GM23338 (cell line): Measurements from ENCODE around the gene MANBA. TPM values are rescaled to one million over a fixed set of nuclear protein-coding genes. Genes with fewer than 3 reads are reported as not detected.

Experiments
- ATAC-seq: fragments of 200-7000 bp; cut with Tn5 transposase; 3 replicates; pipeline ENCODE4 v1.9.1; 2020
- DNase-seq: peaks from one replicate; pipeline ENCODE4 v3.0.0-alpha.2; 2015; ENCODE audit warnings: low spot score
- H2AFZ ChIP-seq: fragments of 200-600 bp; sonication (generic); 2 replicates; pipeline ENCODE4 v1.8.0; 2016; ENCODE audit warnings: antibody characterized with exemption, mild to moderate bottlenecking, moderate library complexity
- H3F3A ChIP-seq: fragments of 200-600 bp; sonication (generic); replicated peaks from 2 replicates; pipeline ENCODE4 v1.8.0; 2017; ENCODE audit warnings: antibody characterized with exemption, mixed run types, low read depth
- H3K27ac ChIP-seq: fragments of 200-600 bp; sonication (generic); 2 replicates; pipeline ENCODE4 v1.6.1; 2016; ENCODE audit warnings: low read depth
- H3K27me3 ChIP-seq: fragments of 200-600 bp; sonication (generic); 2 replicates; pipeline ENCODE4 v1.8.0; 2016; ENCODE audit warnings: mild to moderate bottlenecking, mixed run types, moderate library complexity; ENCODE audit not compliant: insufficient read depth
- H3K36me3 ChIP-seq: fragments of 200-600 bp; sonication (generic); 2 replicates; pipeline ENCODE4 v1.8.0; 2016; ENCODE audit warnings: mild to moderate bottlenecking; ENCODE audit not compliant: insufficient read depth
- H3K4me1 ChIP-seq: fragments of 200-600 bp; sonication (generic); 2 replicates; pipeline ENCODE4 v1.8.0; 2016; ENCODE audit warnings: mild to moderate bottlenecking, moderate library complexity; ENCODE audit not compliant: insufficient read depth
- H3K4me2 ChIP-seq: fragments of 200-600 bp; sonication (generic); 2 replicates; pipeline ENCODE4 v1.7.1; 2017; ENCODE audit warnings: mixed run types
- H3K4me3 ChIP-seq: fragments of 200-600 bp; sonication (generic); 2 replicates; pipeline ENCODE4 v1.6.1; 2016; ENCODE audit warnings: mixed run types
- H3K79me2 ChIP-seq: fragments of 200-600 bp; sonication (generic); replicated peaks from 2 replicates; pipeline ENCODE4 v1.8.0; 2017; ENCODE audit warnings: mild to moderate bottlenecking; ENCODE audit not compliant: insufficient read depth
- H3K9me2 ChIP-seq: fragments of 200-600 bp; sonication (generic); 2 replicates; pipeline ENCODE4 v1.8.0; 2017; ENCODE audit not compliant: insufficient read depth
- H4K20me1 ChIP-seq: fragments of 200-600 bp; sonication (generic); replicated peaks from 2 replicates; pipeline ENCODE4 v1.8.0; 2017; ENCODE audit warnings: mild to moderate bottlenecking; ENCODE audit not compliant: insufficient read depth
- H3K27ac Mint-ChIP-seq: 2 replicates; pipeline ENCODE4 v1.8.0; 2020; ENCODE audit warnings: inconsistent platforms, mild to moderate bottlenecking, moderate library complexity, mixed read lengths
- H3K27me3 Mint-ChIP-seq: 3 replicates; pipeline ENCODE4 v1.8.0; 2022; ENCODE audit warnings: low read depth, mild to moderate bottlenecking, moderate library complexity, mixed read lengths, inconsistent platforms; ENCODE audit not compliant: insufficient read depth, poor library complexity
- H3K36me3 Mint-ChIP-seq: 3 replicates; pipeline ENCODE4 v1.8.0; 2021; ENCODE audit warnings: low read depth, mild to moderate bottlenecking, inconsistent platforms, moderate library complexity, mixed read lengths
- H3K4me1 Mint-ChIP-seq: 3 replicates; pipeline ENCODE4 v1.8.0; 2020; ENCODE audit warnings: mild to moderate bottlenecking, inconsistent platforms, mixed read lengths
- H3K4me3 Mint-ChIP-seq: 3 replicates; pipeline ENCODE4 v1.8.0; 2021; ENCODE audit warnings: moderate library complexity, mild to moderate bottlenecking, inconsistent platforms, mixed read lengths
- H3K9me3 Mint-ChIP-seq: 3 replicates; pipeline ENCODE4 v1.8.0; 2020; ENCODE audit warnings: moderate library complexity, mild to moderate bottlenecking, inconsistent platforms, mixed read lengths
- CREB1 ChIP-seq: fragments of 250-450 bp; sonication (Bioruptor Pico); IDR thresholded peaks from 2 replicates; pipeline ENCODE4 v1.5.0; 2020; ENCODE audit warnings: low read depth, mild to moderate bottlenecking, moderate library complexity
- EZH2 ChIP-seq: fragments of 200-600 bp; sonication (generic); IDR thresholded peaks from one replicate; pipeline ENCODE4 v1.8.0; 2017; ENCODE audit warnings: antibody characterized with exemption, mild to moderate bottlenecking, low read depth; ENCODE audit not compliant: unreplicated experiment
- JUNB ChIP-seq: IDR thresholded peaks from one replicate; pipeline ENCODE4 v1.6.1; 2016; ENCODE audit warnings: antibody characterized with exemption; ENCODE audit not compliant: unreplicated experiment
- NANOG ChIP-seq: IDR thresholded peaks from 2 replicates; pipeline ENCODE4 v1.6.1; 2016; ENCODE audit warnings: antibody characterized with exemption, borderline replicate concordance
- POLR2AphosphoS5 ChIP-seq: IDR thresholded peaks from 2 replicates; pipeline ENCODE4 v1.6.1; 2016; ENCODE audit warnings: antibody characterized with exemption, low read depth
- STAT1 ChIP-seq: IDR thresholded peaks from one replicate; pipeline ENCODE4 v1.6.1; 2016; ENCODE audit warnings: antibody characterized with exemption; ENCODE audit not compliant: unreplicated experiment
- ZNF331 ChIP-seq: fragments of 250-450 bp; sonication (Bioruptor Pico); IDR thresholded peaks from 2 replicates; pipeline ENCODE4 v1.5.0; 2020; ENCODE audit warnings: low read depth, mild to moderate bottlenecking, moderate library complexity
- polyA plus RNA-seq: library from polyadenylated mRNA; unstranded; fragments of >200 nt; fragmentation: Nextera tagmentation; extraction: Ambion mirVana; gene quantifications from 2 replicates; pipeline ENCODE4 v1.2.1, GENCODE V29; 2016
- total RNA-seq: library from RNA; depleted of rRNA; stranded (reverse); fragments of >200 nt; shearing (Covaris generic); gene quantifications from 2 replicates; pipeline ENCODE4 v1.2.3, GENCODE V29; 2014
- TF ChIP-seq, protein P1 (sequence below), 2 experiments: fragments of 200-600 bp in 1 of 2; sonication (generic) in 1 of 2; conservative IDR thresholded peaks; 2 replicates each; pipeline versions ENCODE4 v1.5.1 to v1.6.1; 2016 to 2017; ENCODE audit warnings: antibody characterized with exemption in 2 of 2, low read depth in 2 of 2, mild to moderate bottlenecking in 2 of 2, moderate library complexity in 1 of 2
- TF ChIP-seq, protein P2 (sequence below): fragments of 250-450 bp; sonication (Bioruptor Pico); IDR thresholded peaks from 2 replicates; pipeline ENCODE4 v1.5.0; 2020; ENCODE audit warnings: mild to moderate bottlenecking, moderate library complexity
- TF ChIP-seq, protein P3 (sequence below): IDR thresholded peaks from one replicate; pipeline ENCODE4 v1.6.1; 2018; ENCODE audit warnings: antibody characterized with exemption; ENCODE audit not compliant: unreplicated experiment
- TF ChIP-seq, protein P4 (sequence below): IDR thresholded peaks from 2 replicates; pipeline ENCODE4 v1.6.1; 2016; ENCODE audit warnings: antibody characterized with exemption

MANBA gene
- total and polyA plus RNA-seq, 2 experiments from 2014 or later = 13.2 to 54.3 TPM

DNA sequence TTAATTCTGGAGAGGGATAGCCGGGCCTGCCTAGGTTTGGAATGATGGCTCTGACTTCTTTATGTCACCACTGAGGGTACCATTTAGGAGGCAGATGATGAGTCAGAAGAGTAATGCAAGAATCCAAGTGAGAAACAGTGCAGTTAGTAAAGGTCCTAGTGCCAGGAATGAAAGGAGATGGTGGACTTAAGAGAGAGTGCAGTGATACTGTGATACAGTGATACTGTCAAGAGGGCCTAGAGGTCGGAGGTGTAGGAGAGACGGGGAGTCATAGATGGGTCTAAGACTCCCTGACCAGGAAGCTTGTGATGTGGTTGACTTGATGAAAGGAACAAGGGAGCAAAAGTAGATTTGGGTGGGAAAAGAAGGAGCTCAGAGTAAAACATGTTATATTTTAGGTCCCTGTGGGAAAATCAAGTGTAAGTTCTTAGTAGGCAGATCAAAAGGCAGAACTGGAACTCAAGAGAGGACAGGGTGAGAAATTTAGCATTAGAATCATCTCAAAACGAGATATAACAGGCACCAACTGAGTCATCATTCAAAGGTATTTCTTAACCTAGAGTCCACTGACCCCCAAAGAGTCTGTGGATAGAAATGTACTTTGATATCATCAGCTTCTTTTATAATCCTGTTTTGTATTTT, 174.6 kb downstream of the MANBA start:
- no peaks in the 10 kb centered on the region for H4K20me1 ChIP-seq
- no peak overlapping the region for H3K4me3 Mint-ChIP-seq
- no peak overlapping the region for H3K27ac ChIP-seq
- H3K27me3 ChIP-seq = no peaks in the 10 kb centered on the region
- H3F3A ChIP-seq = no peaks in the 10 kb centered on the region
- no peaks in the 10 kb centered on the region for H3K9me2 ChIP-seq
- H3K27ac Mint-ChIP-seq = no peak overlapping the region
- no peaks in the 10 kb centered on the region for H3K27me3 Mint-ChIP-seq
- H3K4me1 ChIP-seq = no peaks in the 10 kb centered on the region
- no peaks in the 10 kb centered on the region for H3K4me1 Mint-ChIP-seq
- ATAC-seq = no peak
- no peaks in the 10 kb centered on the region for H3K79me2 ChIP-seq
- H3K4me2 ChIP-seq = no peak overlapping the region
- DNase-seq = no peak
- H3K36me3 Mint-ChIP-seq = no peaks in the 10 kb centered on the region
- H3K4me3 ChIP-seq = no peak overlapping the region
- H3K36me3 ChIP-seq = no peaks in the 10 kb centered on the region
- TF ChIP-seq, protein P1, sequence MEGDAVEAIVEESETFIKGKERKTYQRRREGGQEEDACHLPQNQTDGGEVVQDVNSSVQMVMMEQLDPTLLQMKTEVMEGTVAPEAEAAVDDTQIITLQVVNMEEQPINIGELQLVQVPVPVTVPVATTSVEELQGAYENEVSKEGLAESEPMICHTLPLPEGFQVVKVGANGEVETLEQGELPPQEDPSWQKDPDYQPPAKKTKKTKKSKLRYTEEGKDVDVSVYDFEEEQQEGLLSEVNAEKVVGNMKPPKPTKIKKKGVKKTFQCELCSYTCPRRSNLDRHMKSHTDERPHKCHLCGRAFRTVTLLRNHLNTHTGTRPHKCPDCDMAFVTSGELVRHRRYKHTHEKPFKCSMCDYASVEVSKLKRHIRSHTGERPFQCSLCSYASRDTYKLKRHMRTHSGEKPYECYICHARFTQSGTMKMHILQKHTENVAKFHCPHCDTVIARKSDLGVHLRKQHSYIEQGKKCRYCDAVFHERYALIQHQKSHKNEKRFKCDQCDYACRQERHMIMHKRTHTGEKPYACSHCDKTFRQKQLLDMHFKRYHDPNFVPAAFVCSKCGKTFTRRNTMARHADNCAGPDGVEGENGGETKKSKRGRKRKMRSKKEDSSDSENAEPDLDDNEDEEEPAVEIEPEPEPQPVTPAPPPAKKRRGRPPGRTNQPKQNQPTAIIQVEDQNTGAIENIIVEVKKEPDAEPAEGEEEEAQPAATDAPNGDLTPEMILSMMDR (conservative IDR thresholded peaks at IDR 0.05; ENCODE audit: low read depth in 2 of 2) = no peak
- TF ChIP-seq JUNB = no peak
- TF ChIP-seq NANOG = no peak
- TF ChIP-seq CREB1 = no peak
- TF ChIP-seq STAT1 = no peak
- TF ChIP-seq POLR2AphosphoS5 = no peak
- TF ChIP-seq, protein P2, sequence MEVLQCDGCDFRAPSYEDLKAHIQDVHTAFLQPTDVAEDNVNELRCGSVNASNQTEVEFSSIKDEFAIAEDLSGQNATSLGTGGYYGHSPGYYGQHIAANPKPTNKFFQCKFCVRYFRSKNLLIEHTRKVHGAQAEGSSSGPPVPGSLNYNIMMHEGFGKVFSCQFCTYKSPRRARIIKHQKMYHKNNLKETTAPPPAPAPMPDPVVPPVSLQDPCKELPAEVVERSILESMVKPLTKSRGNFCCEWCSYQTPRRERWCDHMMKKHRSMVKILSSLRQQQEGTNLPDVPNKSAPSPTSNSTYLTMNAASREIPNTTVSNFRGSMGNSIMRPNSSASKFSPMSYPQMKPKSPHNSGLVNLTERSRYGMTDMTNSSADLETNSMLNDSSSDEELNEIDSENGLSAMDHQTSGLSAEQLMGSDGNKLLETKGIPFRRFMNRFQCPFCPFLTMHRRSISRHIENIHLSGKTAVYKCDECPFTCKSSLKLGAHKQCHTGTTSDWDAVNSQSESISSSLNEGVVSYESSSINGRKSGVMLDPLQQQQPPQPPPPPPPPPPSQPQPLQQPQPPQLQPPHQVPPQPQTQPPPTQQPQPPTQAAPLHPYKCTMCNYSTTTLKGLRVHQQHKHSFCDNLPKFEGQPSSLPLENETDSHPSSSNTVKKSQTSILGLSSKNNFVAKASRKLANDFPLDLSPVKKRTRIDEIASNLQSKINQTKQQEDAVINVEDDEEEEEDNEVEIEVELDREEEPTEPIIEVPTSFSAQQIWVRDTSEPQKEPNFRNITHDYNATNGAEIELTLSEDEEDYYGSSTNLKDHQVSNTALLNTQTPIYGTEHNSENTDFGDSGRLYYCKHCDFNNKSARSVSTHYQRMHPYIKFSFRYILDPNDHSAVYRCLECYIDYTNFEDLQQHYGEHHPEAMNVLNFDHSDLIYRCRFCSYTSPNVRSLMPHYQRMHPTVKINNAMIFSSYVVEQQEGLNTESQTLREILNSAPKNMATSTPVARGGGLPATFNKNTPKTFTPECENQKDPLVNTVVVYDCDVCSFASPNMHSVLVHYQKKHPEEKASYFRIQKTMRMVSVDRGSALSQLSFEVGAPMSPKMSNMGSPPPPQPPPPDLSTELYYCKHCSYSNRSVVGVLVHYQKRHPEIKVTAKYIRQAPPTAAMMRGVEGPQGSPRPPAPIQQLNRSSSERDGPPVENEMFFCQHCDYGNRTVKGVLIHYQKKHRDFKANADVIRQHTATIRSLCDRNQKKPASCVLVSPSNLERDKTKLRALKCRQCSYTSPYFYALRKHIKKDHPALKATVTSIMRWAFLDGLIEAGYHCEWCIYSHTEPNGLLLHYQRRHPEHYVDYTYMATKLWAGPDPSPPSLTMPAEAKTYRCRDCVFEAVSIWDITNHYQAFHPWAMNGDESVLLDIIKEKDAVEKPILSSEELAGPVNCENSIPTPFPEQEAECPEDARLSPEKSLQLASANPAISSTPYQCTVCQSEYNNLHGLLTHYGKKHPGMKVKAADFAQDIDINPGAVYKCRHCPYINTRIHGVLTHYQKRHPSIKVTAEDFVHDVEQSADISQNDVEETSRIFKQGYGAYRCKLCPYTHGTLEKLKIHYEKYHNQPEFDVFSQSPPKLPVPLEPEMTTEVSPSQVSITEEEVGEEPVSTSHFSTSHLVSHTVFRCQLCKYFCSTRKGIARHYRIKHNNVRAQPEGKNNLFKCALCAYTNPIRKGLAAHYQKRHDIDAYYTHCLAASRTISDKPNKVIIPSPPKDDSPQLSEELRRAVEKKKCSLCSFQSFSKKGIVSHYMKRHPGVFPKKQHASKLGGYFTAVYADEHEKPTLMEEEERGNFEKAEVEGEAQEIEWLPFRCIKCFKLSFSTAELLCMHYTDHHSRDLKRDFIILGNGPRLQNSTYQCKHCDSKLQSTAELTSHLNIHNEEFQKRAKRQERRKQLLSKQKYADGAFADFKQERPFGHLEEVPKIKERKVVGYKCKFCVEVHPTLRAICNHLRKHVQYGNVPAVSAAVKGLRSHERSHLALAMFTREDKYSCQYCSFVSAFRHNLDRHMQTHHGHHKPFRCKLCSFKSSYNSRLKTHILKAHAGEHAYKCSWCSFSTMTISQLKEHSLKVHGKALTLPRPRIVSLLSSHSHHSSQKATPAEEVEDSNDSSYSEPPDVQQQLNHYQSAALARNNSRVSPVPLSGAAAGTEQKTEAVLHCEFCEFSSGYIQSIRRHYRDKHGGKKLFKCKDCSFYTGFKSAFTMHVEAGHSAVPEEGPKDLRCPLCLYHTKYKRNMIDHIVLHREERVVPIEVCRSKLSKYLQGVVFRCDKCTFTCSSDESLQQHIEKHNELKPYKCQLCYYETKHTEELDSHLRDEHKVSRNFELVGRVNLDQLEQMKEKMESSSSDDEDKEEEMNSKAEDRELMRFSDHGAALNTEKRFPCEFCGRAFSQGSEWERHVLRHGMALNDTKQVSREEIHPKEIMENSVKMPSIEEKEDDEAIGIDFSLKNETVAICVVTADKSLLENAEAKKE (CRISPR knock-in tag) = no peak
- TF ChIP-seq, protein P3, sequence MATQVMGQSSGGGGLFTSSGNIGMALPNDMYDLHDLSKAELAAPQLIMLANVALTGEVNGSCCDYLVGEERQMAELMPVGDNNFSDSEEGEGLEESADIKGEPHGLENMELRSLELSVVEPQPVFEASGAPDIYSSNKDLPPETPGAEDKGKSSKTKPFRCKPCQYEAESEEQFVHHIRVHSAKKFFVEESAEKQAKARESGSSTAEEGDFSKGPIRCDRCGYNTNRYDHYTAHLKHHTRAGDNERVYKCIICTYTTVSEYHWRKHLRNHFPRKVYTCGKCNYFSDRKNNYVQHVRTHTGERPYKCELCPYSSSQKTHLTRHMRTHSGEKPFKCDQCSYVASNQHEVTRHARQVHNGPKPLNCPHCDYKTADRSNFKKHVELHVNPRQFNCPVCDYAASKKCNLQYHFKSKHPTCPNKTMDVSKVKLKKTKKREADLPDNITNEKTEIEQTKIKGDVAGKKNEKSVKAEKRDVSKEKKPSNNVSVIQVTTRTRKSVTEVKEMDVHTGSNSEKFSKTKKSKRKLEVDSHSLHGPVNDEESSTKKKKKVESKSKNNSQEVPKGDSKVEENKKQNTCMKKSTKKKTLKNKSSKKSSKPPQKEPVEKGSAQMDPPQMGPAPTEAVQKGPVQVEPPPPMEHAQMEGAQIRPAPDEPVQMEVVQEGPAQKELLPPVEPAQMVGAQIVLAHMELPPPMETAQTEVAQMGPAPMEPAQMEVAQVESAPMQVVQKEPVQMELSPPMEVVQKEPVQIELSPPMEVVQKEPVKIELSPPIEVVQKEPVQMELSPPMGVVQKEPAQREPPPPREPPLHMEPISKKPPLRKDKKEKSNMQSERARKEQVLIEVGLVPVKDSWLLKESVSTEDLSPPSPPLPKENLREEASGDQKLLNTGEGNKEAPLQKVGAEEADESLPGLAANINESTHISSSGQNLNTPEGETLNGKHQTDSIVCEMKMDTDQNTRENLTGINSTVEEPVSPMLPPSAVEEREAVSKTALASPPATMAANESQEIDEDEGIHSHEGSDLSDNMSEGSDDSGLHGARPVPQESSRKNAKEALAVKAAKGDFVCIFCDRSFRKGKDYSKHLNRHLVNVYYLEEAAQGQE = no peak
- TF ChIP-seq ZNF331 (CRISPR knock-in tag) = no peak
- TF ChIP-seq, protein P4, sequence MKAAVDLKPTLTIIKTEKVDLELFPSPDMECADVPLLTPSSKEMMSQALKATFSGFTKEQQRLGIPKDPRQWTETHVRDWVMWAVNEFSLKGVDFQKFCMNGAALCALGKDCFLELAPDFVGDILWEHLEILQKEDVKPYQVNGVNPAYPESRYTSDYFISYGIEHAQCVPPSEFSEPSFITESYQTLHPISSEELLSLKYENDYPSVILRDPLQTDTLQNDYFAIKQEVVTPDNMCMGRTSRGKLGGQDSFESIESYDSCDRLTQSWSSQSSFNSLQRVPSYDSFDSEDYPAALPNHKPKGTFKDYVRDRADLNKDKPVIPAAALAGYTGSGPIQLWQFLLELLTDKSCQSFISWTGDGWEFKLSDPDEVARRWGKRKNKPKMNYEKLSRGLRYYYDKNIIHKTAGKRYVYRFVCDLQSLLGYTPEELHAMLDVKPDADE = no peak
- no peak for TF ChIP-seq EZH2
- no peak overlapping the region for H2AFZ ChIP-seq
- H3K9me3 Mint-ChIP-seq = no peaks in the 10 kb centered on the region; the same call in 2 of the 3 replicates
